GM19043 (cell line): ENCODE results near the gene ZNF827.

Experiments
- ATAC-seq: cut with Tn5 transposase; IDR thresholded peaks from one replicate; pipeline ENCODE4 v1.9.1; 2021; ENCODE audit warnings: low read depth; ENCODE audit not compliant: unreplicated experiment

ZNF827 gene

DNA sequence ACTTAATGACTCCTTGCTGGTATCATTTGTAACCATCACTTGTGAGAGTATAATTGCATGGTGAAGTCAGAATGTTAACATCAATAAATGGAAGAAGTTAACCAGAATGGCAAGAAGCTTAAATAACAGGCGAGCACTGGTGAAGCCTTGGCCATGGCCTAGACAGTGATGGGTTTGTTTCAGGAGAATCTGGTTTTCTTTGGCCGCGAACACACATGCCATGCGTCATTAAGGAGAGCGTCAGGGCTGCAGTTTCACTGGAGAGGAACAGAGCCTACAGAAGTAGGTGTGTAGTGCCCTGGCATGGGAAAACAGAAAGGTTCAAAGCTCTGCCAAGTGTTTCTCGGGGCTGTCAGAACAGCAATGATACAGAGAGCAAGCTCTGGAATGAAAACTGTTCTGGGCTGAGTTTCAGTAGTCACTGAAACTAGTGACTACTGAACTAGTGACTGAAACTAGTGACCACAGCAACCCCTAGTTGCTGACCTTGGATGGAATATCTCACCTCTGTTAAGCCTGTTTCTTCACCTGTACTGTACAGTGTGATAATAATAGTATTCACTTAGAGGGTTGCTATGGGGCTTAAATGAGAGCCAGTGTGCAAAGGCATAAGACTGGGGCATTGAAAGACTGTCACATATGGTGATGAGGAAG, 164.9 kb downstream of the ZNF827 start:
- peak; percentile 87 for ATAC-seq

DNA sequence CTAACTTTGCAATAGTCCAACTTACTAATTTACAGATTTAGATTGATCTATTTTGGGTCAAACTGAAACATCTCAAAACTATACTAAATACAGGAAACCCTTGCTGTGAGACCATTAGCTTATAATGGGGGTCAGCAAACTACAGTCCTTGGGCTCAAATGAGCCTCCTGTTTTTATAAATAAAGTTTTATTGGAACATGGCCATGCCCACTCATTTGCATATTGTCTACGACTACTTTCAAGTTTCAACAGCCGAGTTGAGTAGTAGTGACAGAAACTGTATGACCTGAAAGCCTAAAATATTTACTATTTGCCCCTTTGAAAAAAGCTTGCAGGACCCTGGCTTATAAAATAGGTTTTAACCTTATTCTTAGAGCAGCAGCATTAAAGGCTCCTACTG, 166.3 kb downstream of the ZNF827 start:
- no peak for ATAC-seq

DNA sequence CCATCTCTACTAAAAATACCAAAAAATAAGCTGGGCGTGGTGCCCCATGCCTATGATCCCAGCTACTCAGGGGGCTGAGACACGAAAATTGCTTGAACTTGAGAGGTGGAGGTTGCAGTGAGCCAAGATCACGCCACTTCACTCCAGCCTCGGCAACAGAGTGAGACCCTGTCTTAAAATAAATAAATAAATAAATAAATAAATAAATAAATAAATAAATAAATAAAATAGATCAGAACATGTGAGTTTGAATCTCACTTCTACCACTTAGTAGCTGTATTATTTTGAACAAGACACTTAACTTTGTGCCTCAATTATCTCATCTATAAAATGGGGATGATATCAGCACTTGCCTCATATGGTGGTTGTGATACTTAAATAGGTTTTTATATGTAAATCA, 168.5 kb downstream of the ZNF827 start:
- ATAC-seq: no peak

DNA sequence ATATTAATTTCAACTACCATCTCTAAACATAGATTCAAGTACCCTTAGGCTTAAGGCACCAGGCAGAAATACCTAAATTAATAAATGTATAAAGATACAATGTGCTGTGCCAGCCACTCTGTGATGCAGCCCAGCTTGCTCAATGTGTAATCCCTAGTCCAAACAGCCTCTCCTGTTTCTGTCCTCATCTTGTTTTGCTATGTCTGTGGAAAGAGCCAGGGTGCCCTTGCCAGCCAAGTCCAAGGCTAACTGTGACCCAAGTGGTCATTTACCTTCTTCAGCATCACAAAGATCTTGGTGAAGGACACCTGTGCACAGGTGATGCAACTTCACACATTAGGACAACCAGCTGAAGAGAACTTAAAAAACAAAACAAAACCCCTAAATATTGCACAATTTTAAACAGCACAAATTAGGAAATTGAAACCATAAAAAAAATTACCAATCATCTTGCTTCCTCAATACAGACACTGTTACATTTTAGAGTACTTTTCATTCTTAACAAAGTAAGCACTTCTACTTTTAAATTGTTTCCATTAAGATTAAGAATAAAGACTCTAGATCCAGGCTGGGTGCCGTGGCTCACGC, 169.1 kb downstream of the ZNF827 start:
- no peak for ATAC-seq

DNA sequence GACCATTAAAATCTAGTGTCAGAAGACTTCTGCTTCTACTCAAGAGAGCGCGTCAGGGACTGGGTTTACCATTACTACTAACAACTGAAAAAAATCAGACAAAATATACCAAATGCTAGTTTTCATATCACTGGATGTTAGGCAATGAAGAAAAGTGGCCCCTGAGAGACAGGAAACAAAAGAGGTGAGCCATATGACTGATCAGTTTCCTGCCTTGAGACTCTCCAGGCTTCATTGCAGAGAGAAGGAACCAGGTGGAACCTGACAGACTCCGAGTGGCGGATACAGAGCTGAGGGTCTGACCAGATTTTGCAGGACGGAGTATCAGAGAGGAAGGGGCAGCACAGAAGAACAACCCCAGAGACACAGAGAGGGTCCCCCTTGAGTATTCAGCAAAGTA, 172.3 kb downstream of the ZNF827 start:
- ATAC-seq: no peak

DNA sequence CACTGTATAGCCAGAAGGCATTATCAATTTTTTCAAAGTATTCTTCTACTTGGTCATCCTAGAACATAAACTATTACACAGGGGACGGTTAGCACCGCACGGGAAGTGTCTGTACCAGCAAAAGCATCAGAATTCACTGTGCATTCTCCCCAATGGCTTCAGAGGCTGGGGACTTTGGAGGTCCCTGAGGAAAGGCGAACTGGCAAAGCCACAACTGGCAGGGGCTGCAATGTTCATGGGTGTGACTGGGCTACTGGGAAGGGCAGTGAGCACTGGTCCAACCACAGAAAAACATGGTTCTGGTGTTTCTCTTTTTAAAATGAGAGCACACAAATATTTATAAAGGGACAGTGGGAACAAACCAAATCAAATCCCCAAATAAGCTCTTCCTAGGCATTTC, 175.2 kb downstream of the ZNF827 start:
- no peak for ATAC-seq

DNA sequence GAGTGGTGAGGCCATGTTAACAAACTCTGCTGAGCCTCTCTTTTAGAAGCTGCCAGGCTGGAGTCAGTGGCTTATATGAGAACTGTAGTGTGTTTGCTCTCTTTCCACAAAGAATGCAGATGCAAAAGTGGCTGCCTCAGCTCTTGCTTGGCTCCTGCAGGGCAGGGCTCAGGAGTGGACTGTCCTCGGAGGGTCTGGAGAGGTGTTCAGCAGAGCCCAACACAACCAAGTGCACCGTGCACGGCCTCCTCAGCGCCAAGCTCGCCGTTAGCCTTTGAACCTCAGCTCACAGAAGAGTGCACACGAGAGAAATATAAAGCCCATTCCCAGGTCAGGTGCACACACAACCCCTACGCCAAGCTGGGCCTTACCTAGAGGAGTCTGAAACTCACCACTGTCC, 175.9 kb downstream of the ZNF827 start:
- no peak for ATAC-seq

DNA sequence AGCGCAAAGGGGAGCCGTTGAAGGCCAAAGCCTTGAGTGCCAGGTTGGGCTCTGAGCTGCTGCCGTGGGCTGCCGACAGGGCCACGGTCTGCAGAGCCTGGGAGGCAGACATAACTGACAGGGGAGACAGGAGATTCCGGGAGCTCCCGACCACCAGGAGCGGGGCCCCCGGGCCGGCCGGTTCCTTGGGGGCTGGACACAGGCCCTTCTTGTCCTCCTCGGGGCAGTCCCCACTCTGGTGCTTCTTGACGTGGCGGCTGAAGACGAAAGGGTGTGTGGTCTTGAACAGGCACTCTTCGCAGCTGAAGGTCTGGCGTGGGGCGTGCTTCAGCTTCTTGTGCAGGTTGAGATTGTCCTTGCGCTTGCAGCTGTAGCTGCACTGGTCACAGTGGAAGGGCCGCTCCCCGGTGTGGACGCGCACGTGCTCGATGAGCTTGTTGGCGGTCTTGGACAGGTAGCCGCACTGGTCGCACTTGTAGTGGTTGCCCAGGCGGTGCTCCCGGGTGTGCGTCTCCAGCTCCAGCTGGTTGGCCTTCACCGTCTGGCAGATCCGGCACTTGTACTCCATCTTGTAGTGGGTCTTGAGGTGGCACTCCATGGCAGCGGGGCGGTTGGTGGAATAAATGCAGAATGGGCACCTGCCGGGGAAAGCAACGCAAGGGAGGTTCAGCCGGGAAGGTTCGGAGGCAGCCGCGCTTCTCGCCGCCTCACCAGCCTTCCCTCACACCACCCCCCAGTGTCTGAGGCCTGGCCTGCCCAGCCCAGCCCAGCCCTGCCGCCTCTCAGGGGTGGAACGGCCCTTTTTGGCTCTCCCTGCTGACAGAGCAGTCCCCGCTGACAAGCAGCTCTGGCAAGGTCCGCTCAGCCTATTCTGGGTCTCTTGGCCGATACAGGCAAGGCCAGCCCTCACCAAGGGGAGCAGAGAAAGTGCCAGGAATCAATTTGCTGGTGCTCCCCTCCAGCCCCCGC, 177.4 kb downstream of the ZNF827 start:
- ATAC-seq: no peak

DNA sequence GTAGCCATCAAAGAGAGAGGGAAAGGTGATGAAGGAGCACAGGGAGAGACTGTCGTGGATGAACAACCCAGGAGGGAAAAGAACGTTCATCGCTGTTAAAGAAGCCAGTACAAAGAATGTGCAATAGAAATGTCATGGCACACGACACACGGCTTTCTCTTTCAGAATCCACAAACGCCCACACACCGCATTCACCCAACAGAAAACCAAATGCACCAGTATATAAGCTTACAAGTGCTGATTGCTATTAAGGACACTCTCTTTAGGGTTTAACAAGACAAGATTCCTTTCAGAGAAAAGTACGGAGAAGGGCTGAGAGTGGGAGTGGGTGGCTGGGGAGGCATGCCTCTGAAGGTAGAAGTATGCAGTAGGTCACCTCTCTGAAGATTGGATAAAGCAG, 178.4 kb downstream of the ZNF827 start:
- ATAC-seq: no peak

DNA sequence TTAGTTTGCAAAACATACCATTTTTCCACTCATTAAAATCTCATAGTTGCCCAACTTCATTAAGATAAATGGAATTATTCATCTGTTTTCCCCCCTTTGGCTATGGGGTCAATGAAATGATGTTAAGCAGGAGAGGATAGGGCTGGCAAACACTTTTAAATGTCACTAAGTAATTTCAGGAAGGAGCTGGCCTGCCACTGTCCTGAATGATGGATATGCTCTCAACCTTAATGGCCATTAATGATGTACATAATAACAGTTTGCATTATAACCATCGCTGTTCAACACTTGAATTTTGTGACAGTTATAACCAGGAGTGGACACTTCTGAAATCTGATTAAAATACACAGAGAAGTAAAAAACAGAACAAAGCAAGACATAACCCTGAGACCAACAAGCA, 181.4 kb downstream of the ZNF827 start:
- ATAC-seq: no peak

DNA sequence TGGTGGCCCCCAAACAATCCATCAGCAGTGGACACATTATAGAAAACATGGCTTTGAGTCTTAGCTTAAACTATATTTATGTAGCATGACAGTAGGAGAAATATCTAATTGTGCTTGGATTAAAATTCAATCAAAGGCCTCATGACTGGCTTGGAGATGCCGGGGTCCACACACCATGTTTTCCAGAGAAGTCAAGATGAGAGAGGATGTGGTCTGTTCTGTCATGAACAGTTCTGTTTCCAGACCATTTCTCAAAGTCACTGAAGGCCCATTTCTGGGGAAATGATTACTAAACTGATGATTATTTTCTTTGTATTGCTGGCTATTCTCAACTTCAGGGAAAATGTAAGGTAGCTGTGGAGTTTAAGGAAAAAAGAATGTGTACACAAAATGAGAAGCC, 182.4 kb downstream of the ZNF827 start:
- no peak for ATAC-seq

DNA sequence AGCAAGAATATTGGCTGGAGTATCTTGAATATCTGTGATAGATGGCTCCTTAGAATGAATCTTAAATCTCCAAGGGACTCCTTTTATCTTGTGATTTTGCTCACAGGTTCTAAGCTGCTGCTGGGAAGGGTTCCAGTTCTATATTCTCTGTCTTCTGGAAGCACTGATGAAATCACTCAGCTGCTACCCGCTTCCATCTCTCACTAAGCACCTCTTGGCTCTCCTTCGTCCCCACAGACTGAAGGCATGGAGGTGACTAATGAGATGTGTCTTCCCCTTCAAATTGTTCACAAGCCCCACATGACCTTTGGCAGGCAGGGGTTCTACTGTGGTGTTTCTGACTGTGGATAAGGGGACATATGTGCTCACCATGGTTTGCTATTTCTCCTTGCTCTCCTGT, 182.8 kb downstream of the ZNF827 start:
- no peak for ATAC-seq

DNA sequence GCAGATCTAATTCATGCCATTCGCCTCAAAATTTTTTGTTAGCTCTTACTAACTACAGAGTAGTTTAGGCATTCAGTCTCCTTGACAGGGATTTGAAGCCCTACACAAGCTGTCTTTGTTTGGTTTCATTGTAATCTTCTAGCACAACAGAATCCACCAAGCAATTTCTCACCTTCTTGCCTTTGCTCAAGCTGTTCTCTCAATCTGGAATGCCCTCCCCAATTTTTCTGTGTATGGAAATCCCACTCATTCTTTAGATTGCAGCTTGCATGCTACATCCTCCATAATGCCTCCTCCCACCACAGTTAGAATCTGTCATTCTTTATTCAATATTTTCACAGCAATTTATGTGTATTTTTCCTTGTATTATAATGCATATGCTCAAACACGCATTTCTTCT, 195.0 kb downstream of the ZNF827 start:
- no peak for ATAC-seq

DNA sequence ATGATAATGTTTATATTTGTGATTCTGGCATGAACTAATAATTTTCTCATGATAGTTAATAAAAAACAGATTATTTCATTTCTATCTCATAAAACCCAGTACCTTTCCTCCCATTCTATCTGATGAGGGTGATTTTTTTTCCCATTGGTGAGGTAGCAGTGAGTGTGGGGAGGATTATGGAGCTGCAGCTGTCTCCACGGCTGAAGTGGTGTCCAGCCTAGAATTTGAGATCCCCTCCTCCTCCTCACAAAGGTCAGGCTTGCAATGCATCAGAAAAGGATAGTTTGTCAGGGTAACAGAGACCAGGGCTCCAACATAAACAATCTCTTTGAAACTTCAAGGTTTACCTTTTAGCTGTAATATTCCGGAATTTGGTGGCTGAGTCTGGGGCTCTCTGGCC, 197.8 kb downstream of the ZNF827 start:
- no peak for ATAC-seq

DNA sequence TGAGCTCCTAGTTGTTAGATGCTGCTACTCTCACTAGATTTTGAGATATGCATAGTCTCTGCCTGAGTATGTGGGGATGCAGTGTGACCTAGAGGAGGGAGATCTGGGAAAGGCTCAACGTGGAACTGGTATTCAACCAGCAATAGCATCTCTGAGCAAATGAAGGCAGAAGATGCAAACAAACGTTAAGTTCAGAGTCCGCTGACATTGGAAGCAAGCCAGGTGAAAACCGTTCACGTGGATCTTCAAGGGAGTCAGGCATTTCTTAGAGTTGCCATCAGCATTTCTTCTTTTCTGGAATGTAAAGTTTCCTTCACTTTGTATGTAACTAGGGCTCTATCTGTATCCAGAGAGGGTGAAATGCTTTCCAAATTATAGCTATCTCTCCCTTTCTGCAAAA, 198.8 kb downstream of the ZNF827 start:
- ATAC-seq: no peak

DNA sequence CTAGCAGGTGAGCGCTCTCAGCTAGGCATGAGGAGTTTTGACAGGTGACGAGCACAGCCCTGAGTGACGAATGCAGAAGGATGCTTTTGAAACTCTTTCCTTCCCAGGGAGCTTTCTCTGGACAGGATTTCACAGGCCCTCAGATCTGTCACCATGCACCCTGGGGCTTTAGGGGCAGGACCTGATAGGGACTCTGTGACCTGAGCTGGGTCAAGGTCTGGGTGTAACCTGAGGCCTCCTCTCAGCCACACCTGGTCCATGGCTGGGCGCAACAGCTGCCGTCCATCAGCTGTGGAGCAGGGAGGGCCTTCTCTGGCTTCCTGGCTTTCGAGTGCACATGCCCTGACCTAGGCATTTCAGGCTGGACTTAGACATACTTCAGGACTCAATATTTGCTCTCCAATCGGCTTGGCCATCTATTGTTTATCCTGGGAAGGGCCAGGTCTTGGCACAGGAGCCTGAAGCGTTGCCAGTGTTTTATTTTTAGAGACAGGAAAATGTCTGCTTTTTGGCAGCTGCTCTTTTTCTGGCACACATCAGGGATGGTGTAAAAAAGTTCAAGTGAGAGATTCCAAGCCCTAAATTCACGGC, 202.3 kb downstream of the ZNF827 start:
- no peak for ATAC-seq

DNA sequence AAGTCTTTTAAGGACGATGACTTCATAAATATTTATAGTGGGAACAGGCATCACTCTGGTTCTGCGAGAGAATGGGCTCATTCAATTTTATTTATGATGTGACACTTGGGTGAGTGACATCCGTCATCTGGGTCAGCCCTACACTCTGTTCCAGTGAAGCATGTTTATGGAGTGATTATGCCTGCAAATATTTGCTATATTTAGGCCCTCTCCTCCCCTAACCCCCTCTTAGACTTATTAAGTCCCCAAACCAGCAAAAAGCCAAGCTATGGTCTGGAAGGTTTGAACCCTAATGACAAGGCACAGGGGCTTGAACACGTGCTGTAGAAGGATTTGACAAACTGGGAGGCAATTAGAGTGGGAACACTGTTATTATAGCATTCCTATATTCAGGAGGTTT, 202.8 kb downstream of the ZNF827 start:
- ATAC-seq: no peak

DNA sequence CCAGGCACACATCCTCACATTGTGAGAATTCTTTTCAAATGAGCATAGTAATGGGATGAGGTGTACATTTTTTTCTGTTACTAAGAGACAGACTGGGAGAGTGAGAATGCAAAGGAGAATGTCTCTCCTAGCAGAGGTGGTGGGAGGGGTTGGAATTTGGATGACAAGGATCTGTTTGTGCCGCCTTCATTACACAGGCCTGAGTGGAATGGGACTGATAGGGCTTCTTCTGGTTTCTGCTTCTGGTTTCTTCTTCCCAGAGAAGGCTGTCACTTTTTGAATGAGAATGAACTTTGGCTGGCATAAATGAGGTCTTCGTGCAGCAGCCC, 203.3 kb downstream of the ZNF827 start:
- ATAC-seq: no peak

DNA sequence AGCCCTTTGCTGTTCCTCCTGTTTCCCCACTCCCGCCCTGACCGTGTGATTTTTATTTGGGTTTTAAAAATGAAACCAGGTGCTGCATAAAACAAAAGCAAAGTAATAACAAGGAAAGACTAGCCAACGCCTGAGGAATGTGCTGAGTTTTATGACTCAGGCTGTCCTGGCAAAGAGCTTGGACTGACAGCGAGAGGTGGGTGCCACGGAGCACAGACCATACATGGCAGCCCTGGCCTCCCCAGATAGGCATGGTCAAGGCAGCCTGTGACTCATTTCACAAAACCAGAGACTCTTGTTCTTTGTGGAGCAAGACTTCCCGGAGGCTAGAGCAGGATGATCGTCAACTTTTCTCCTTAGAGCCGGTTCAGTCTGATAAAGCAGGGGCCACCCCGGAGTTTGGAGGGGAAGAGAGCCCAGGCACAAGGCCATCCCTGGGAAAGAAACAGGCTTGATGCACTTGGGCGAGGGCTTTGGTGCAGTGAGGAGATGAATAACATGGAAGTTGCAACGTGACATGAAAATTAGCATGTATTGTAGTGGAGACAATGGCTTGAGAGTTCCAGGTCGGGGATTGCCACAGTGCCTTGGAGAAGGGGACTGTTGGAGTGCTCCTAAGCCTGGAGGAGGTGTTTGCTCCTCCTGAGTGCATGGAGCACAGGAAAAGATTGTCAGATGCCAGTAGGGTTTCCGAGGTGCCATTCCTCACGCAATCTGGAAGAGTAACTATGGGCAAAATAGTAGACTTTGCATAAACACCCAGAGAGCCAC, 203.9 kb downstream of the ZNF827 start:
- ATAC-seq: no peak

DNA sequence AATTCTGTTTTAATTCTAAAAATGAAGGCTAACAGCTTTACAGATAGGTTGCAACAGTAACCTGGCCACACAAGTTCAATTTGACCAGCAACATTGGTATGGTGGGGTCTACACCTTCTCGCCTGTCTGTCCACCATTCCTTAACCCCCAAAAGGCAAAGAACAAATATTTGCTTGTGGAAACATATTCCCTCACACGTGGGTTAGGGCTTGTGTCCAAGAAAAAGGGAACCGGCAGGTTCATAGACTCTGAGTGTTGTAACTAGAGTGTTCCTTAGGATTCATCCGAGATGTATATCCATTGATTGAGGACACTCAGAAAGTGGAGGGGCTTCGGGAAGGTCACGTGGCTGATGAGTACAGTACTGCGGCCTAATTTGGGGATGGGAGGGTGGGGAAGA, 204.6 kb downstream of the ZNF827 start:
- ATAC-seq: no peak
